HepG2 (cell line): Measurements from ENCODE around the gene SDR39U1. TPM values are rescaled to one million over a fixed set of nuclear protein-coding genes. Genes with fewer than 3 reads are reported as not detected.

Experiments used
- AFF4 ChIP-seq: sonication (generic); formaldehyde crosslinking; IDR thresholded peaks from 2 replicates; pipeline ENCODE4 v1.4.0; 2020; ENCODE audit warnings: missing genetic modification reagents
- ARNT2 ChIP-seq: sonication (generic); formaldehyde crosslinking; IDR thresholded peaks from 2 replicates; pipeline ENCODE4 v1.8.0; 2022; ENCODE audit warnings: mild to moderate bottlenecking, low read depth, missing genetic modification reagents, moderate library complexity
- CHD4 ChIP-seq: fragments of 200-600 bp; sonication (generic); IDR thresholded peaks from 2 replicates; pipeline ENCODE4 v1.7.0; 2017; ENCODE audit warnings: mild to moderate bottlenecking, low read length, borderline replicate concordance
- GATA4 ChIP-seq: sonication (generic); IDR thresholded peaks from 2 replicates; pipeline ENCODE4 v1.6.1; 2016; ENCODE audit warnings: antibody characterized with exemption, low read depth, borderline replicate concordance
- NCOA5 ChIP-seq: sonication (generic); formaldehyde crosslinking; IDR thresholded peaks from 2 replicates; pipeline ENCODE4 v1.4.0; 2020; ENCODE audit warnings: missing genetic modification reagents
- NR2F2 ChIP-seq: IDR thresholded peaks from 2 replicates; pipeline ENCODE4 v1.6.1; 2012; ENCODE audit warnings: low read depth, inconsistent platforms, borderline replicate concordance
- TEAD3 ChIP-seq: optimal IDR thresholded peaks from 2 replicates; pipeline ENCODE3; 2016; ENCODE audit warnings: borderline replicate concordance
- THAP8 ChIP-seq: sonication (generic); formaldehyde crosslinking; IDR thresholded peaks from 2 replicates; pipeline ENCODE4 v1.5.1; 2020; ENCODE audit warnings: missing genetic modification reagents, mild to moderate bottlenecking, borderline replicate concordance
- ZBTB7B ChIP-seq: sonication (generic); formaldehyde crosslinking; IDR thresholded peaks from 2 replicates; pipeline ENCODE4 v1.4.0; 2020; ENCODE audit warnings: missing genetic modification reagents
- ZNF180 ChIP-seq: sonication (generic); formaldehyde crosslinking; IDR thresholded peaks from 2 replicates; pipeline ENCODE4 v1.4.0; 2020; ENCODE audit warnings: low read depth, missing genetic modification reagents, borderline replicate concordance
- ZNF326 ChIP-seq: sonication (generic); formaldehyde crosslinking; IDR thresholded peaks from 2 replicates; pipeline ENCODE4 v1.4.0; 2020; ENCODE audit warnings: missing genetic modification reagents, borderline replicate concordance
- ZNF329 ChIP-seq: sonication (generic); formaldehyde crosslinking; IDR thresholded peaks from 2 replicates; pipeline ENCODE4 v1.9.0; 2021; ENCODE audit warnings: low read depth, mild to moderate bottlenecking, missing genetic modification reagents
- ZNF512 ChIP-seq: sonication (generic); formaldehyde crosslinking; IDR thresholded peaks from 2 replicates; pipeline ENCODE4 v1.4.0; 2020; ENCODE audit warnings: mild to moderate bottlenecking, missing genetic modification reagents
- polyA plus RNA-seq, 8 experiments: library from polyadenylated mRNA; depleted of rRNA in 3 of 8; stranded (reverse) in 7 of 8; unstranded in 1 of 8; fragments of >200 nt; fragmentation: Illumina TruSeq in 4 of 8; extraction: Trizol in 4 of 8; gene quantifications; 2 replicates each; pipeline versions ENCODE4 v1.2.1 to v1.2.3, GENCODE V29; 2011 to 2016; ENCODE audit warnings: low read depth in 4 of 8, missing spikeins in 1 of 8, mixed read lengths in 1 of 8; ENCODE audit not compliant: insufficient read depth in 1 of 8
- total RNA-seq, 5 experiments: library from RNA; depleted of rRNA; stranded (reverse); fragments of >200 nt; fragmentation: Illumina TruSeq; extraction: Trizol; gene quantifications; 2 replicates each; pipeline ENCODE4 v1.2.3, GENCODE V29; 2016; ENCODE audit warnings: low read depth in 1 of 5
- TF ChIP-seq, protein P1 (sequence below): sonication (generic); formaldehyde crosslinking; IDR thresholded peaks from 2 replicates; pipeline ENCODE4 v1.9.0; 2022; ENCODE audit warnings: missing genetic modification reagents, mild to moderate bottlenecking, borderline replicate concordance
- TF ChIP-seq, protein P2 (sequence below): sonication (generic); formaldehyde crosslinking; IDR thresholded peaks from 2 replicates; pipeline ENCODE4 v1.8.0; 2022; ENCODE audit warnings: missing genetic modification reagents, low read depth, mild to moderate bottlenecking, borderline replicate concordance
- TF ChIP-seq, protein P3 (sequence below): sonication (generic); formaldehyde crosslinking; IDR thresholded peaks from 2 replicates; pipeline ENCODE4 v1.9.0; 2021; ENCODE audit warnings: missing genetic modification reagents, borderline replicate concordance

Gene SDR39U1
- total and polyA plus RNA-seq, 2 of the 13 experiments (the other 11 are each of a cell fraction or from before 2014, with no cell fraction given) = 34.4 to 129 TPM

GRCh38 chr14:24442240-24443052 lies at the start of gene SDR39U1 (continued):
- peak; percentile 98 for TF ChIP-seq ARNT2 (CRISPR knock-in tag)
- peak; percentile 85 for TF ChIP-seq GATA4
- TF ChIP-seq, protein P1, sequence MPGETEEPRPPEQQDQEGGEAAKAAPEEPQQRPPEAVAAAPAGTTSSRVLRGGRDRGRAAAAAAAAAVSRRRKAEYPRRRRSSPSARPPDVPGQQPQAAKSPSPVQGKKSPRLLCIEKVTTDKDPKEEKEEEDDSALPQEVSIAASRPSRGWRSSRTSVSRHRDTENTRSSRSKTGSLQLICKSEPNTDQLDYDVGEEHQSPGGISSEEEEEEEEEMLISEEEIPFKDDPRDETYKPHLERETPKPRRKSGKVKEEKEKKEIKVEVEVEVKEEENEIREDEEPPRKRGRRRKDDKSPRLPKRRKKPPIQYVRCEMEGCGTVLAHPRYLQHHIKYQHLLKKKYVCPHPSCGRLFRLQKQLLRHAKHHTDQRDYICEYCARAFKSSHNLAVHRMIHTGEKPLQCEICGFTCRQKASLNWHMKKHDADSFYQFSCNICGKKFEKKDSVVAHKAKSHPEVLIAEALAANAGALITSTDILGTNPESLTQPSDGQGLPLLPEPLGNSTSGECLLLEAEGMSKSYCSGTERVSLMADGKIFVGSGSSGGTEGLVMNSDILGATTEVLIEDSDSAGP (CRISPR knock-in tag) = peak; percentile 97
- TF ChIP-seq TEAD3 (CRISPR knock-in tag) = peak; percentile 94
- peak; percentile 37; the same call in 1 of the 2 replicates for TF ChIP-seq ZBTB7B
- TF ChIP-seq ZNF180 (CRISPR knock-in tag) = 0 out of 2 replicates have a peak, but pooled peaks have one; percentile 54
- TF ChIP-seq THAP8 (CRISPR knock-in tag) = peak; percentile 52; the same call in 1 of the 2 replicates
- no peak; the same call in 1 of the 2 replicates for TF ChIP-seq ZNF512 (CRISPR knock-in tag)
- TF ChIP-seq AFF4 (CRISPR knock-in tag) = peak; percentile 92
- peak; percentile 91; the same call in 1 of the 2 replicates for TF ChIP-seq NCOA5 (CRISPR knock-in tag)
- TF ChIP-seq, protein P2, sequence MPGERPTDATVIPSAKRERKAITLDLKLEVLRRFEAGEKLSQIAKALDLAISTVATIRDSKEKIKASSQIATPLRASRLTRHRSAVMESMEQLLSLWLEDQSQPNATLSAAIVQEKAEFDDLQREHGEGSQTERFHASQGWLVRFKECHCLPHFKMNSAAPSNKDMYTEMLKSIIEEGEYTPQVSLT (CRISPR knock-in tag) = no peak; the same call in 1 of the 2 replicates
- TF ChIP-seq CHD4 = peak; percentile 97
- TF ChIP-seq NR2F2 = no peak
- peak; percentile 66; the same call in 1 of the 2 replicates for TF ChIP-seq ZNF329 (CRISPR knock-in tag)
- TF ChIP-seq, protein P3, sequence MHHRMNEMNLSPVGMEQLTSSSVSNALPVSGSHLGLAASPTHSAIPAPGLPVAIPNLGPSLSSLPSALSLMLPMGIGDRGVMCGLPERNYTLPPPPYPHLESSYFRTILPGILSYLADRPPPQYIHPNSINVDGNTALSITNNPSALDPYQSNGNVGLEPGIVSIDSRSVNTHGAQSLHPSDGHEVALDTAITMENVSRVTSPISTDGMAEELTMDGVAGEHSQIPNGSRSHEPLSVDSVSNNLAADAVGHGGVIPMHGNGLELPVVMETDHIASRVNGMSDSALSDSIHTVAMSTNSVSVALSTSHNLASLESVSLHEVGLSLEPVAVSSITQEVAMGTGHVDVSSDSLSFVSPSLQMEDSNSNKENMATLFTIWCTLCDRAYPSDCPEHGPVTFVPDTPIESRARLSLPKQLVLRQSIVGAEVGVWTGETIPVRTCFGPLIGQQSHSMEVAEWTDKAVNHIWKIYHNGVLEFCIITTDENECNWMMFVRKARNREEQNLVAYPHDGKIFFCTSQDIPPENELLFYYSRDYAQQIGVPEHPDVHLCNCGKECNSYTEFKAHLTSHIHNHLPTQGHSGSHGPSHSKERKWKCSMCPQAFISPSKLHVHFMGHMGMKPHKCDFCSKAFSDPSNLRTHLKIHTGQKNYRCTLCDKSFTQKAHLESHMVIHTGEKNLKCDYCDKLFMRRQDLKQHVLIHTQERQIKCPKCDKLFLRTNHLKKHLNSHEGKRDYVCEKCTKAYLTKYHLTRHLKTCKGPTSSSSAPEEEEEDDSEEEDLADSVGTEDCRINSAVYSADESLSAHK = peak; percentile 20; the same call in 1 of the 2 replicates
- TF ChIP-seq ZNF326 (CRISPR knock-in tag) = peak; percentile 71; the same call in 1 of the 2 replicates
